ENCODE data around the gene NRP1. TPM values are rescaled to one million over a fixed set of nuclear protein-coding genes. Genes with fewer than 3 reads are reported as not detected.

The NRP1 gene
- total RNA-seq, 3 donors from 2014 or later, result 12.3 to 52.3 (median 33.2) TPM

- no peak overlapping the region for H3K4me3 ChIP-seq
- no peak for ATAC-seq
- no peak for DNase-seq
- TF ChIP-seq CTCF (IDR thresholded peaks at IDR 0.05), result no peak
- no peaks in the 10 kb centered on the region for H3K9me3 ChIP-seq
- no peaks in the 10 kb centered on the region for H3K36me3 ChIP-seq (ENCODE audit: low read depth)
- intact Hi-C loops (cut with DNase I, micrococcal nuclease), result no loop called here
- no peaks in the 10 kb centered on the region for H3K4me1 ChIP-seq (ENCODE audit: low read depth)
Measured at GRCh38 chr10:33279276-33279675, 55.2 kb downstream of the NRP1 start.

GRCh38 chr10:33278198-33278597, 56.3 kb downstream of the NRP1 start:
- TF ChIP-seq CTCF (IDR thresholded peaks at IDR 0.05), result no peak
- no peaks in the 10 kb centered on the region for H3K9me3 ChIP-seq
- no peak overlapping the region for H3K4me3 ChIP-seq
- ATAC-seq (no peak), DNase-seq (no peak)
- no peaks in the 10 kb centered on the region for H3K36me3 ChIP-seq (ENCODE audit: low read depth)
- H3K4me1 ChIP-seq (ENCODE audit: low read depth), result peaks cover 4% of the 10 kb centered on the region
- intact Hi-C loops (cut with DNase I, micrococcal nuclease), result no loop called here

- ATAC-seq, result no peak
- Histone ChIP-seq H3K9me3 (no peaks in the 10 kb centered on the region), H3K4me1 (ENCODE audit: low read depth) (peaks cover 6% of the 10 kb centered on the region), H3K36me3 (ENCODE audit: low read depth) (no peaks in the 10 kb centered on the region), H3K4me3 (no peak overlapping the region)
- no peak for TF ChIP-seq CTCF (IDR thresholded peaks at IDR 0.05)
- intact Hi-C loops (cut with DNase I, micrococcal nuclease), result no loop called here
- DNase-seq, result no peak
Measured at GRCh38 chr10:33277135-33277536, 57.3 kb downstream of the NRP1 start.

GRCh38 chr10:33276282-33276923, 58.1 kb downstream of the NRP1 start:
- H3K9me3 ChIP-seq, result no peaks in the 10 kb centered on the region
- H3K4me3 ChIP-seq, result no peak overlapping the region
- H3K36me3 ChIP-seq (ENCODE audit: low read depth), result no peaks in the 10 kb centered on the region
- intact Hi-C loops (cut with DNase I, micrococcal nuclease), result no loop called here
- no peak for TF ChIP-seq CTCF (IDR thresholded peaks at IDR 0.05)
- DNase-seq, result no peak
- peaks cover 6% of the 10 kb centered on the region for H3K4me1 ChIP-seq (ENCODE audit: low read depth)
- ATAC-seq, result no peak

- ATAC-seq, result no peak
- Histone ChIP-seq H3K4me3 (no peak overlapping the region), H3K4me1 (ENCODE audit: low read depth) (peaks cover 6% of the 10 kb centered on the region), H3K9me3 (no peaks in the 10 kb centered on the region), H3K36me3 (ENCODE audit: low read depth) (no peaks in the 10 kb centered on the region)
- intact Hi-C loops (cut with DNase I, micrococcal nuclease), result no loop called here
- no peak for TF ChIP-seq CTCF (IDR thresholded peaks at IDR 0.05)
- DNase-seq, result no peak
Measured at GRCh38 chr10:33274096-33274785, 60.2 kb downstream of the NRP1 start.

Measured in mucosa of descending colon (tissue), 3 donors.